Neuron (in vitro differentiated cells): ENCODE results near the gene SMIM10L2A.

Experiments
- H2AFZ ChIP-seq: one replicate; pipeline ENCODE4 v1.6.1; 2013; ENCODE audit warnings: low read depth, mild to moderate bottlenecking, inconsistent platforms, low read length, moderate library complexity
- H3K27me3 ChIP-seq: one replicate; pipeline ENCODE4 v1.6.1; 2013; ENCODE audit warnings: low read length; ENCODE audit not compliant: insufficient read depth
- H3K36me3 ChIP-seq: one replicate; pipeline ENCODE4 v1.6.1; 2013; ENCODE audit warnings: low read length; ENCODE audit not compliant: insufficient read depth
- H3K4me1 ChIP-seq: one replicate; pipeline ENCODE4 v1.6.1; 2013; ENCODE audit warnings: low read length; ENCODE audit not compliant: insufficient read depth
- H3K4me3 ChIP-seq: 2 replicates; pipeline ENCODE4 v1.5.1; 2013; ENCODE audit warnings: mild to moderate bottlenecking, low read length, moderate library complexity
- H3K9me3 ChIP-seq: one replicate; pipeline ENCODE4 v1.6.1; 2013; ENCODE audit warnings: low read length

Gene SMIM10L2A

DNA sequence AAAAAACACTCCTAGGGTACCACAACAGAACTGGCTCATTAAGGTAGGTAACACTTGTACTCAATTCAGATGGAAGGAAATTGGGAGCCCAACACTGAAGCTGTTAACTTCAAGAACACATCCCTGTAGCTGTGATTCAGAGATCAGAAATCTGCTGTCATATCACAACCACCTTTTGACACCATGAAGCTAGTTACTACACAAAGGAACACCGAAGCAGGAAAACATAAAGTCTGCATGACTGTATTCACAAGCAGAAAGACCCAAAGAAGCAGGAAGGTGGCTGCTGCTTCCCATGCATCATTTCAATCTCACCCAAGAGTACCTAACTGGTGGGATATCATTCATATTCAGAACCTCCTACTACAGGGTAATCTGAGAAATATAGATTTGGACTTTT lies 7.7 kb downstream of the SMIM10L2A start:
- no peaks in the 10 kb centered on the region for H3K36me3 ChIP-seq
- peaks cover 7% of the 10 kb centered on the region for H3K27me3 ChIP-seq
- H3K4me1 ChIP-seq: no peaks in the 10 kb centered on the region

DNA sequence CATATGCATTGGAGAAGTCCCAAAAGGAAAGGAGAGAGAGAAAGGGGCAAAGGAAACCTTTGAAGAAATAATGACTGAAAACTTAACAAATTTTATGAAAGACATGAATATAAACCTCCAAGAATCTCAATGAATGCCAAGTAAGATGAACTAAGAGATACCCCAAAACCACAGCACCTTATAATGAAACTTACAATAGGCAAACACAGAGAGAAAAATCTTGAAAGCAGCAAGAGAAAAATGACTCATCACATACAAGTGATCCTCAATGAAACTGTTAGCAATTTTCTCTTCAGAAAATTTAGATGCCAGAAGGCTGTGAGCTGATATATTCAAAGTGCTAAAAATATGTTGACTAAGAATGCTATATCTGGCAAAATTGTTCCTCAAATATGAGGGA lies 10.1 kb downstream of the SMIM10L2A start:
- Histone ChIP-seq H3K27me3 (peaks cover 7% of the 10 kb centered on the region), H3K9me3 (no peaks in the 10 kb centered on the region), H3K4me3 (no peak overlapping the region), H2AFZ (no peak overlapping the region), H3K36me3 (no peaks in the 10 kb centered on the region), H3K4me1 (no peaks in the 10 kb centered on the region)

More for the DNA sequence above, 7.7 kb downstream of the SMIM10L2A start:
- no peaks in the 10 kb centered on the region for H3K9me3 ChIP-seq
- H2AFZ ChIP-seq: no peak overlapping the region
- H3K4me3 ChIP-seq: no peak overlapping the region

DNA sequence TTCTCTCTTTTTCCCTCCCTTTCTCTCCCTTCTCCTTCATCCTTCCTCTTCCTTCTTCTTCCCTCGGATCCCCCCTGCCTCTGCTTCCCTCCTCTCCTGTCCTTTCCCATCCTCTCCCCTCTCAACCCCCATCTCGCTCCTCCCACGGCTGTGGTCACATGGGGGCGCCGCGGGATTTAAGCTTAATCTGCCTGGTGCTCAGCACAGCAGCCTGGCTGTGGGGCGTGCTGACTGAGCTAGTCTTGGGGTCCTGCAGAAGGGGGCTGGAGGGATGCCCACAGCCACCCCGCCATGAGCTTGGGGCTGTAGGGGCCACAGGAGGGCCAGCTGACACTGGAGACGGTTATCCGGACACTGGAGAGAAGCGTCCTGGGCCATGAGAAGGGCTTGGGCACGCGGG lies 10.7 kb downstream of the SMIM10L2A start:
- Histone ChIP-seq H3K4me1 (no peaks in the 10 kb centered on the region), H3K27me3 (peaks cover 7% of the 10 kb centered on the region), H3K4me3 (no peak overlapping the region), H3K9me3 (no peaks in the 10 kb centered on the region), H3K36me3 (no peaks in the 10 kb centered on the region), H2AFZ (no peak overlapping the region)

DNA sequence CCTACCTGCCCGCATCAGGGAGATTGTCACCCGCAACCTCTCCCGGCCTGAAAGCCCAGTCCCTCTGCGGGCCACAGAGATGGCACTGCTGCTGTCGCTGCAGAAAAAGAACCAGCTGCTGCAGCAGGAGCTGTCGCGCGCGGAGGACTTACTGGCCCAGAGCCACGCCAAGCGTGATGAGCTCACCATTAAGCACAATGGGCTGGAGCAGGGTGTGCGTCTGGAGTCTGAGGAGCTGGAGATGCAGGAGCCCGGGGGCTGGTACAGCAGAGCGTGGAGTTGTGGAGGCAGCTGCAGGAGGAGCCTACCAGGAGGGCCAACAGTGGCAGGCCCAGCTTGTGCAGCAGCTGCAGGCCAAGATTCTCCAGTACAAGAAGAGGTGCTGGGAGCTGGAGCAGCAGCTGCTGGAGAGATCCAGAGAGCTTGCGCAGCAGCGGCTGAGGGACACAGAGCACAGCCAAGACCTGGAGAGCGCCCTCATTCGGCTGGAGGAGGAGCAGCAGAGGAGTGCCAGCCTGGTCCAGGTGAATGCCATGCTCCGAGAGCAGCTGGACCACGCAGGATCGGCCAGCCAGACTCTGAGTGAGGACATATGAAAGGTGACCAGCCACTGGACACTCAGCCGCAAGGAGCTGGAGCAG lies 11.3 kb downstream of the SMIM10L2A start:
- H3K9me3 ChIP-seq: no peaks in the 10 kb centered on the region

DNA sequence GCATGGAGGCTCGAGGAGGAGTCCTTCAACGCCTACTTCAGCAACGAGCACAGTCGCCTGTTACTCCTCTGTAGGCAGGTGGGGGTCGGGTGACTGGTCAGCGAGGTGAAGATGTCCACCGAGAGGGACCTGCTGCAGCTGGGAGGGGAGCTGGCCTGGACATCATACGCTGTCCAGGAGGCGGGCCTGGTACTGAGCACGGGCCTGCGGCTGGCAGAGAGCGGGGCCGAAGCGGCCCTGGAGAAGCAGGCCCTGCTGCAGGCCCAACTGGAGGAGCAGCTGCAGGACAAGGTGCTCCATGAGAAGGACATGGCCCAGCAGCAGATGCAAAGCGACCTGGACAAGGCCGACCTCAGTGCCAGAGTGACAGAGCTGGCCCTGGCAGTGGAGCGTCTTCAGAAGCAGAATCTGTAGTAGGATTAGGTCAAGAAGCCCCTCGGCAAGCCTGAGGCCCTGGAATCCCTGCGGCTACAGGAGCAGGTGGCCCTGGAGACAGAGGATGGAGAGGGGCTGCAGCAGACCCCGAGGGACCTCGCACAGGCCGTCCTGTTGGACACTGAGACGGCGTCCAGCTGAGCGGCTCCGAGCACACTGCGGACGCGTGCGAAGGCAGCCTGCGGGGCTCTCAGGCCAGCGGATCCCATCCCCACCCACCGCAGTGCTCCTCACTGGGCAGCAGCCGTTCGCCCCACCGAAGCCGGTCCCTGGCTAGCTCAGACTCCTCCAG lies 11.9 kb downstream of the SMIM10L2A start:
- no peaks in the 10 kb centered on the region for H3K36me3 ChIP-seq

More for the DNA sequence above, 11.3 kb downstream of the SMIM10L2A start:
- Histone ChIP-seq H3K36me3 (no peaks in the 10 kb centered on the region), H3K4me1 (no peaks in the 10 kb centered on the region), H3K4me3 (no peak overlapping the region), H2AFZ (no peak overlapping the region), H3K27me3 (peaks cover 7% of the 10 kb centered on the region)

DNA sequence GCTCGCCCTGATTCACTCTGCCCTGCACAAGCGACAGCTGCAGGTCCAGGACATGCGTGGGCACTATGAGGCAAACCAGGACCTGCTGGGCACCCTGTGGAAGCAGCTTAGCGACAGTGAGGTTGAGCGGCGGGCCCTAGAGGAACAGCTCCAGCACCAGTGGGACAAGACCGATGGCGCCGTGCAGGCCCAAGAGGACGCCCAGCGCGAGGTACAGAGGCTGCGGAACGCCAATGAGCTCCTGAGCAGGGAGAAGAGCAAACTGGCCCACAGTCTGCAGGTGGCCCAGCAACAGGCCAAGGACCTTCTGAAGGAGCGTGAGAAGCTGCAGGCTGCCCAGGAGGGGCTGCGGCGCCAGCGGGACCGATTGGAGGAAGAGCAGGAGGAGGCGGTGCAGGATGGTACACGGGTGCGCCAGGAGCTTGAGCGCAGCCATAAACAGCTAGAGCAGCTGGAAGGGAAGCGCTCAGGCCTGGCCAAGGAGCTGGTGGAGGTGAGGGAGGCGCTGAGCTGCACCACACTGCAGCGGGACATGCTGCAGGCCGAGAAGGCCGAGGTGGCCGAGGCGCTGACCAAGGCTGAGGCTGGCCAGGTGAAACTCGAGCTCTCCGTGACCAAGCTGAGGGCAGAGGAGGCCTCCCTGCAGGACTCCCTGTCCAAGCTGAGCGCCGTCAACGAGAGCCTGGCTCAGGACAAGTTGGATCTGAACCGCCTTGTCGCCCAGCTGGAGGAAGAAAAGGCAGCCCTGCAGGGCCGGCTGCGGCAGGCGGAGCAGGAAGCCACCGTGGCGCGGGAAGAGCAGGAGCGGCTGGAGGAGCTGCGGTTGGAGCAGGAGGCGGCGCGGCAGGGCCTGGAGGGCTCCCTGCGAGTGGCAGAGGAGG lies 12.8 kb downstream of the SMIM10L2A start:
- Histone ChIP-seq H2AFZ (no peak overlapping the region), H3K4me1 (no peaks in the 10 kb centered on the region), H3K9me3 (no peaks in the 10 kb centered on the region), H3K27me3 (peaks cover 5% of the 10 kb centered on the region), H3K36me3 (no peaks in the 10 kb centered on the region), H3K4me3 (no peak overlapping the region)

More for the DNA sequence above, 11.9 kb downstream of the SMIM10L2A start:
- Histone ChIP-seq H2AFZ (no peak overlapping the region), H3K4me1 (no peaks in the 10 kb centered on the region), H3K9me3 (no peaks in the 10 kb centered on the region), H3K27me3 (peaks cover 6% of the 10 kb centered on the region), H3K4me3 (no peak overlapping the region)

DNA sequence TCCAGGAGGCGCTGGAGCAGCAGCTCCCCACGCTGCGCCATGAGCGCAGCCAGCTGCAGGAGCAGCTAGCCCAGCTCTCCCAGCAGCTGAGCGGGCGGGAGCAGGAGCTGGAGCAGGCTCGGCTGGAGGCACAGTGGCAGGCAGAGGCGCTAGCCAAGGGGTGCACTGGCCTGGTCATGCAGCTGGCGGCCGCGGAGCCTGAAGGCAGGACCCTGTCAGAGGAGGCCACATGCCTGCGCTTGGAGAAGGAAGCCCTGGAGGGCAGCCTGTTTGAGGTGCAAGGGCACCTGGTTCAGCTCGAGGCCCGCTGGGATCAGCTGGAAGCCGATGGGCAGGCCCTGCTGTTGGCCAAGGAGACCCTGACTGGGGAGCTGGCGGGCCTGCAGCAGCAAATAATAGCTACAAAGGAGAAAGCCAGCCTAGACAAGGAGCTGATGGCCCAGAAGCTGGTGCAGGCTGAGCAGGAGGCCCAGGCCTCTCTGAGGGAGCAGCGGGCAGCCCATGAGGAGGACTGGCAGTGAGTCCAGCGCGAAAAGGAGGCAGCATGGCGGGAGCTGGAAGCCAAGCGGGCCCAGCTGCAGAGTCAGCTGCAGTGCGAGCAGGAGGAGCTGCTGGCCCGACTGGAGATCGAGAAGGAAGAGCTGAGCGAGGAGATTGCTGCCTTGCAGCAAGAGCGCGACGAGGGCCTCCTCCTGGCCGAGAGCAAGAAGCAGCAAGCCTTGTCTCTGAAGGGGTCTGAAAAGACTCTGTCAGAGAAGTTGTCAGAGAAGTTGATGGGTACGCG lies 13.6 kb downstream of the SMIM10L2A start:
- Histone ChIP-seq H3K27me3 (peaks cover 5% of the 10 kb centered on the region), H3K36me3 (no peaks in the 10 kb centered on the region), H3K4me3 (no peak overlapping the region), H3K9me3 (no peaks in the 10 kb centered on the region), H2AFZ (no peak overlapping the region), H3K4me1 (no peaks in the 10 kb centered on the region)

DNA sequence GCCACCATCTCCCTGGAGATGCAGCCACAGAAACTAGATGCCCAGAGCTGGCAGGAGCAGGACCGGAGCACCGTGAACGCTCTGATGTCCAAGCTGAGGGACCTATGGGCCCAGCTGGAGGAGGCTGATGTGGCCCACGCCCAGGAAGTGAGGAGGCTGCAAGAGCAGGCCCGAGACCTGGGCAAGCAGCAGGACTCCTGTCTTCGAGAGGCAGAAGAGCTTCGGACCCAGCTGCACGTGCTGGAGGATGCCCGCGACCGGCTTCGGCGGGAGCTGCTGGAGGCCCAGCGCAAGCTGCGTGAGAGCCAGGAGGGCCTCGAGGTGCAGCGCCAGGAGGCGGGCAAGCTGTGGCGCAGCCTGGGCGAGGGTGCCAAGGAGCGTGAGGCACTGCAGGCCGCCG lies 14.2 kb downstream of the SMIM10L2A start:
- Histone ChIP-seq H2AFZ (no peak overlapping the region), H3K4me3 (no peak overlapping the region), H3K36me3 (no peaks in the 10 kb centered on the region), H3K4me1 (no peaks in the 10 kb centered on the region), H3K9me3 (no peaks in the 10 kb centered on the region), H3K27me3 (peaks cover 5% of the 10 kb centered on the region)

DNA sequence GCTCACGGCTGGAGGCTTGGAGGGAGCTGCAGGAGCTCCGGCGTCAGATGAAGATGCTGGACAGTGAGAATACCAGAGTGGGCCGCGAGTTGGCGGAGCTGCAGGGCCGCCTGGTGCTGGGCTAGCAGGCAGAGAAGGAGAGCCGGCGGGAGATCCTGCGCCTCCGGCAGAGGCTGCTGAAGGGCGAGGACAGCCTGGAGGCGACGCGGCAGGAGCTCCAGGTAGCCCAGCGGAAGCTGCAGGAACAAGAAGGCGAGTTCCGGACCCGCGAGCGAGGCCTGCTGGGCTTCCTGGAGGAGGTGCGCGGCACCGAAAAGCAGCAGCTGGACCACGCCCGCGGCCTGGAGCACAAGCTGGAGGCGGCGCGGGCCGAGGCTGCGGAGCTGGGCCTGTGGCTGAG lies 14.7 kb downstream of the SMIM10L2A start:
- H3K9me3 ChIP-seq: no peaks in the 10 kb centered on the region
- H3K4me1 ChIP-seq: no peaks in the 10 kb centered on the region
- no peak overlapping the region for H2AFZ ChIP-seq

DNA sequence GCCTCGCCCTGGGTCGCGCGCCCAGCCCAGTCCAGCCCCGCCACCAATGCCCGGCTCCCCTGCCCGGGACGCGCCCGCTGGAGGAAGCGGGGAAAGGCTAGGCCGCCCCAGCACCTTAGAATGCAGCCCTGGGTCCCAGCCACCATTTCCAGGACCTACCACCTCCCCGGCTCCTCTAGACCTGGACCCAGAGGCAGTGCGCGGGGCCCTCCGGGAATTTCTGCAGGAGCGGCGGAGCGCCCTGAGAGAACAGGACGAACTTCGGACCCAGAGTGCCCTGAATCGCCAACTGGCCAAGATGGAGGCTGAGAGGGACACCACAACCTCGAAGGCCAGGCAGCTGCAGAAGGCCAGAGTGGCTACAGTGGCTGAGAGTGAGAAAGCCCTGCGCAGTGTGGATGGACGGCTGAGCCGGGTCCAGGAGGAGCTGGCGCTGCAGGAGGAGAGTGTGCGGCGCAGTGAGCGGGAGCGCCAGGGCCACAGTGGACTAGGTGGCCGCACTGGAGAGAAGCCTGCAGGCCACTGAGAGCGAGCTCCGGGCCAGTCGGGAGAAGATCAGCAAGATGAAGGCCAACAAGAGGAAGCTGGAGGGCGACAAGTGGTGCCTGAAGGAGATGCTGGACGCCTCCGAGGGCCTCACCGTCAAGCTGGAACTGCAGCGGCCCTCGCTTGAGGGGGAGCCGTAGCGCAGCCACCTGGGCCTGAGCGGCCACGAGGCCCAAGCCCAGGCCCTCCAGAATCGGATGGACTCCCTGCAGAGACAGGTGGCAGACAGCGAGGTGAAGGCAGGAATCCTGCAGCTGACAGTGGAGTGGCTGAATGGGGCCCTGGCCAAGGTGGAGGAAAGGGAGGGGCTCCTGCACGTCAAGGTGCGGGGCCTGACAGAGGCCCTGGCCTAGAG lies 15.5 kb downstream of the SMIM10L2A start:
- Histone ChIP-seq H3K27me3 (peaks cover 5% of the 10 kb centered on the region), H3K4me3 (no peak overlapping the region), H3K9me3 (no peaks in the 10 kb centered on the region), H2AFZ (no peak overlapping the region), H3K4me1 (no peaks in the 10 kb centered on the region), H3K36me3 (no peaks in the 10 kb centered on the region)

More for the DNA sequence above, 14.7 kb downstream of the SMIM10L2A start:
- H3K27me3 ChIP-seq: peaks cover 5% of the 10 kb centered on the region
- no peaks in the 10 kb centered on the region for H3K36me3 ChIP-seq
- no peak overlapping the region for H3K4me3 ChIP-seq

DNA sequence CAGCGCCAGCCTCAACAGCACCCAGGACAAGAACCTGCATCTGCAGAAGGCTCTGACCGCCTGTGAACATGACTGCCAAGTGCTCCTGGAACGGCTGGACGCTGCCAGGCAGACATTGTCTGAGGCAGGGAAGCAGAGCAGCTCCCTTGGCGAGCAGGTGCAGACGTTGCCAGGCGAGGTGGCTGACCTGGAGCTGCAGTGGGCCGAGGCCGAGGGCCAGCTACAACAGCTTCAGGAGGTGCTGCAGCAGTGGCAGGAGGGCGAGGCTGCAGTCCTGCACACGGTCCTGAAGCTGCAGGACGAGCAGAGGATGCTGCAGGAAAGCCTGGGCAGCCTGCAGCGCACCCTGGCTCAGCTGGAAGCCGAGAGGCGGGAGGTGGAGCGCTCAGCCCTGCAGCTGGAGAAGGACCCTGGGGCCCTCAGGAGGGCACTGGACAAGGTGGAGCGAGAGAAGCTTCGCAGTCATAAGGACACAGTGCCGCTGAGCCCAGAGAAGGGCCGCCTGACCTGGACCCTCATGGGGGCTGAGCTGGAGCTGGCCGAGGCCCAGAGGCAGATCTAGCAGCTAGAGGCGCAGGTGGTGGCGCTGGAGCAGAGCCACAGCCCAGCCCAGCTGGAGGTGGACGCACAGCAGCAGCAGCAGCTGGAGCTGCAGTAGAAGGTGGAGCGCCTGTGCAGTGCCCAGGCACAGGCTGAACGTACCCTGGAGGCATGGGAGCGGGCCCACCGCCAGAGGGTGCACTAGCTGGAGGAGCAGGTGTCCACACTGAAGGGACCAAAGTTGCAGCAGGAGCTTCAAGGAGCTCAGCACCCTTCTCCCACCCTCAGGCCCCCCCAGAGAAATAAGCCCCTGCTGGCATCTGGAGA lies 16.4 kb downstream of the SMIM10L2A start:
- H3K9me3 ChIP-seq: no peaks in the 10 kb centered on the region
- H3K4me1 ChIP-seq: no peaks in the 10 kb centered on the region
- H3K4me3 ChIP-seq: no peak overlapping the region
- no peak overlapping the region for H2AFZ ChIP-seq
- no peaks in the 10 kb centered on the region for H3K36me3 ChIP-seq
- peaks cover 5% of the 10 kb centered on the region for H3K27me3 ChIP-seq
